PC-9 (cell line): ENCODE data around the gene GGCT. TPM values are rescaled to one million over a fixed set of nuclear protein-coding genes. Genes with fewer than 3 reads are reported as not detected.

ENCODE experiments used
- BruUV-seq: library from RNA; stranded (reverse); fragments of 400-500 nt; replicated peaks from 2 replicates; lab custom pipeline; 2021; lab: Mats Ljungman, UMichigan
- CTCF ChIA-PET: fragments of 300-600 bp; sonication (Branson Sonifier 250); formaldehyde crosslinking; loops from one replicate; lab custom pipeline; 2022; ENCODE audit warnings: antibody characterized with exemption; lab: Charles Lee
- POLR2A ChIA-PET: fragments of 300-600 bp; sonication (Branson Sonifier 250); formaldehyde crosslinking; loops from one replicate; lab custom pipeline; 2022; ENCODE audit warnings: antibody characterized with exemption; ENCODE audit not compliant: unreplicated experiment; lab: Charles Lee
- DNase-seq, 2 experiments: peaks; one replicate each; pipeline versions ENCODE4 v3.0.0 to v3.0.0-alpha.2; 2015 to 2022; ENCODE audit warnings: mixed read lengths in 1 of 2
- H2AFZ ChIP-seq: fragments of 200-600 bp; sonication (generic); 2 replicates; pipeline ENCODE4 v1.8.1; 2017; ENCODE audit warnings: antibody characterized with exemption
- H3F3A ChIP-seq: fragments of 200-600 bp; sonication (generic); 2 replicates; pipeline ENCODE4 v1.8.1; 2017; ENCODE audit warnings: antibody characterized with exemption, mild to moderate bottlenecking, low read depth; ENCODE audit not compliant: insufficient read depth
- H3K27ac ChIP-seq: fragments of 200-600 bp; sonication (generic); 2 replicates; pipeline ENCODE4 v1.6.1; 2016; ENCODE audit warnings: mixed run types
- H3K27me3 ChIP-seq: fragments of 200-600 bp; sonication (generic); 2 replicates; pipeline ENCODE4 v1.6.1; 2016; ENCODE audit warnings: low read depth, mixed run types; ENCODE audit not compliant: insufficient read depth
- H3K36me3 ChIP-seq: fragments of 200-600 bp; sonication (generic); 2 replicates; pipeline ENCODE4 v1.6.1; 2016; ENCODE audit warnings: low read depth, mixed run types
- H3K4me1 ChIP-seq: fragments of 200-600 bp; sonication (generic); replicated peaks from 2 replicates; pipeline ENCODE4 v1.6.1; 2016; ENCODE audit warnings: mixed run types; ENCODE audit not compliant: insufficient read depth
- H3K4me2 ChIP-seq: fragments of 200-600 bp; sonication (generic); 2 replicates; pipeline ENCODE4 v1.6.1; 2017; ENCODE audit warnings: mixed run types
- H3K4me3 ChIP-seq: fragments of 200-600 bp; sonication (generic); 2 replicates; pipeline ENCODE4 v1.6.1; 2016; ENCODE audit warnings: mixed run types
- H3K79me2 ChIP-seq: fragments of 200-600 bp; sonication (generic); 2 replicates; pipeline ENCODE4 v1.6.1; 2017; ENCODE audit warnings: low read depth, mixed run types
- H3K9me2 ChIP-seq: fragments of 200-600 bp; sonication (generic); 2 replicates; pipeline ENCODE4 v1.8.1; 2017; ENCODE audit warnings: mild to moderate bottlenecking; ENCODE audit not compliant: insufficient read depth
- H3K9me3 ChIP-seq: fragments of 200-600 bp; sonication (generic); 2 replicates; pipeline ENCODE4 v1.8.1; 2016; ENCODE audit warnings: low read depth; ENCODE audit not compliant: insufficient read depth
- H4K20me1 ChIP-seq: fragments of 200-600 bp; sonication (generic); 2 replicates; pipeline ENCODE4 v1.8.1; 2017; ENCODE audit not compliant: insufficient read depth
- EZH2 ChIP-seq: fragments of 200-600 bp; sonication (generic); IDR thresholded peaks from 2 replicates; pipeline ENCODE4 v1.8.0; 2017; ENCODE audit warnings: antibody characterized with exemption, low read depth
- intact Hi-C: fragments of 100-400 bp; cut with micrococcal nuclease; formaldehyde crosslinking; loops from one replicate; pipeline ENCODE4 v1.10.0; 2022; ENCODE audit not compliant: unreplicated experiment
- total RNA-seq: library from RNA; stranded (reverse); gene quantifications from 2 replicates; pipeline ENCODE4 v1.2.3, GENCODE V29; 2021
- TF ChIP-seq, protein P1 (sequence below): fragments of 200-600 bp; sonication (generic); conservative IDR thresholded peaks from 2 replicates; pipeline ENCODE4 v1.6.1; 2017; ENCODE audit warnings: mixed run types, antibody characterized with exemption, mild to moderate bottlenecking, moderate library complexity

The GGCT gene
- total RNA-seq, 1 experiment from 2014 or later = 162 TPM

DNA sequence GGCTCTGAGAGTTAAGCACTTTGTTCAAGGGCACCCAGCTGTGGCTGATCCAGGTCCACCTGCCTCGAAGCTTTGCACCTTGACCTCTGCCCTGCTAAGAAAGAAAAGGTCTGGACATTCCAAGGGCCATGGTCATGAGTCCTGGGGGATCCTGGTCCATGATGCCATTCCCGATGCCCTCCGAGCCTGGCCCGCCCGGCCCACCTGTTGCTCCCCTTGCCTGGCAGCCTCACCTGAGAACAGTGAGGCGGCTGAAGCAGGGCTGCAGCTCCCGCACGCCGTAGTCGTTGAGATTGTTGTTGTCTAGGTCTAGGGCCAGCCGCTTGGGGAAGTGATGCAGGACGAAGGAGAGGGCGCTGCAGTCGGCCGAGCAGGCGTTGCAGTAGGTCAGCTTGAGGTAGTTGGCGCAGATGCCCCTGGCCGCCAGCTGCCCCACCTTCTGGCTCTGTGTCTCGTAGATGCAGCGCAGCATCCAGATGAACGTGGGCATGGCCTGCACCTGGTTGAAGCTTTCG lies 53.6 kb downstream of the GGCT start:
- Histone ChIP-seq H3K4me2 (no peak overlapping the region), H3K79me2 (no peaks in the 10 kb centered on the region), H3K9me3 (no peaks in the 10 kb centered on the region), H2AFZ (no peak overlapping the region), H3K27me3 (no peaks in the 10 kb centered on the region), H3K9me2 (no peaks in the 10 kb centered on the region), H3K4me1 (no peaks in the 10 kb centered on the region), H3K27ac (no peak overlapping the region), H3K4me3 (no peak overlapping the region), H3F3A (no peaks in the 10 kb centered on the region), H3K36me3 (no peaks in the 10 kb centered on the region), H4K20me1 (no peaks in the 10 kb centered on the region)
- CTCF ChIA-PET = no interaction called here
- no peak for DNase-seq
- intact Hi-C loops = no loop called here
- POLR2A ChIA-PET = no interaction called here
- no peak for TF ChIP-seq EZH2
- TF ChIP-seq, protein P1, sequence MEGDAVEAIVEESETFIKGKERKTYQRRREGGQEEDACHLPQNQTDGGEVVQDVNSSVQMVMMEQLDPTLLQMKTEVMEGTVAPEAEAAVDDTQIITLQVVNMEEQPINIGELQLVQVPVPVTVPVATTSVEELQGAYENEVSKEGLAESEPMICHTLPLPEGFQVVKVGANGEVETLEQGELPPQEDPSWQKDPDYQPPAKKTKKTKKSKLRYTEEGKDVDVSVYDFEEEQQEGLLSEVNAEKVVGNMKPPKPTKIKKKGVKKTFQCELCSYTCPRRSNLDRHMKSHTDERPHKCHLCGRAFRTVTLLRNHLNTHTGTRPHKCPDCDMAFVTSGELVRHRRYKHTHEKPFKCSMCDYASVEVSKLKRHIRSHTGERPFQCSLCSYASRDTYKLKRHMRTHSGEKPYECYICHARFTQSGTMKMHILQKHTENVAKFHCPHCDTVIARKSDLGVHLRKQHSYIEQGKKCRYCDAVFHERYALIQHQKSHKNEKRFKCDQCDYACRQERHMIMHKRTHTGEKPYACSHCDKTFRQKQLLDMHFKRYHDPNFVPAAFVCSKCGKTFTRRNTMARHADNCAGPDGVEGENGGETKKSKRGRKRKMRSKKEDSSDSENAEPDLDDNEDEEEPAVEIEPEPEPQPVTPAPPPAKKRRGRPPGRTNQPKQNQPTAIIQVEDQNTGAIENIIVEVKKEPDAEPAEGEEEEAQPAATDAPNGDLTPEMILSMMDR = no peak
- BruUV-seq = no TSS peak

DNA sequence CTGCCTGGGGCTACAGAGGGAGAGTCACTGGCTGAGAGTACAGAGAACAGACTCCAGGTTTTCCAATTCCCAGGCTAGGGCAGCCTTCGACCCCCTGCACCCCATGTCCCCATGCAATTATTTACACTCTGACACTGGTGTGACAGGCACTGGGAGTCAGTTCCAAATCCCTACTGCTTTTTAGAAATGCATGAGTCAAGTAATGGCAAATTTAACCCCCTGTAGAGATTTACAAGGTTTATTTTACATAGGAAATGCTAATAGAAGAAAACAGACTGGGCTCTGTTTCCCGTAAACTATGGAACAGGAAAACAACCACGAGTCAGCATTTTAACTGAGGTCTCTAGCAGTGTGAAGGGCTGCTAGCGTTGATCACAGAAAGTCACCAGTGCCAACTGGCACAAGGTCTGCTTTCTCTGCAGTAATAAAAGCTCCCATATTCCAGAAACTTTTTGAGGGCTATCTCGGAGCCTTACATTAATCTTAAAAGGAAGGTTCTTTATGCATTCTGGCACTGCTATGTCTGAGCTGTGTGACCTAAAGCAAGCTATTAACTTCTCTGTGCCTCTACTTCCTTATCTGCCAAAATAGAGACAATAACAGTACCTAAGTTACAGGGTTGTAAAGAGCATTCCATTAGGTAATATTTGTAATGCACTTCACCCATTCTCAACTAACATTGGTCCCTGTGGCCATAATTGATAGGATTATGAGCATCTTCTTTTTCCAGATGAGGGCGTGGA lies 54.2 kb downstream of the GGCT start:
- BruUV-seq = no TSS peak
- H3K36me3 ChIP-seq = no peaks in the 10 kb centered on the region
- DNase-seq = no peak
- no peak overlapping the region for H3K4me3 ChIP-seq
- TF ChIP-seq, protein P1 = no peak
- TF ChIP-seq EZH2 = no peak
- ChIA-PET POLR2A (no interaction called here), CTCF (no interaction called here)
- no peaks in the 10 kb centered on the region for H3K9me3 ChIP-seq
- H3K4me2 ChIP-seq = no peak overlapping the region
- H3K27me3 ChIP-seq = no peaks in the 10 kb centered on the region
- no peak overlapping the region for H2AFZ ChIP-seq
- intact Hi-C loops = no loop called here
- H3K27ac ChIP-seq = no peak overlapping the region
- 0 out of 2 replicates have a peak, but pooled peaks cover 2% of the 10 kb centered on the region for H3F3A ChIP-seq
- no peaks in the 10 kb centered on the region for H3K79me2 ChIP-seq
- H4K20me1 ChIP-seq = no peaks in the 10 kb centered on the region
- H3K4me1 ChIP-seq = no peaks in the 10 kb centered on the region
- no peaks in the 10 kb centered on the region for H3K9me2 ChIP-seq

DNA sequence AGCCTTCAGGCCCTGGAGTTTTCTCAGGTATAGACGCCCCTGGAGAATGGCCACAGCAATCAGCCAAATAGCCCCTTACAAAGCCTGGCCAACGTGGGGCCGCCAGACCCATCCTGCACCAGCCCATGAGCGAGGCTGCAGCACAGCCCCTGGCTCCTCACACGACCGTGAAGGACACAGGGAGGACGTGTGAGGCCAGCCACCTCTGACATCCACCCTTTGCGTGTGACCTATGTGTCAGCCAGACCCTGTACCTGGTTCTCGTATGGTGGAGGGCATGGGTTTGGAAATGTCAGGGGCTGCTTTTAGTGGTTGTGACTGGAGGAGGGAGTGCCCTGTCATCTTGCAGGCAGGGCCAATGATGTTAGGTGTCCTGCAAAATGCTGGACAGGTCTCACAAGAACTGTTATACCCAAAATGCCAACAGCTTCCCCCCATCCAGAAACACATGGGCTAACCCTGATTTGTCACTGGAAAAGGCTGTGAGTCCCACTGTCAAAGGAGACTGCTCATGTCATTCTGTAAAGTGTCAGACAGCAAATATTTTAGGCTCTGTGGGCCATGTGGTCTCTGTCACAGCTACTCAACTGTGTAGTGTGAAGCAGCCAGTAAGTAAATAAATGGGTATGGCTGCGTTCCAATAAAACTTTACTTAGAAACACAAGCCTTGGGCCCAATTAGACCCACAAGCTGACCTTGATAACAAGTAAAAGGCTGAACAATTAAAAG lies 56.0 kb downstream of the GGCT start:
- H3K4me1 ChIP-seq = no peaks in the 10 kb centered on the region
- no peak for DNase-seq
- H2AFZ ChIP-seq = no peak overlapping the region
- 0 out of 2 replicates have a peak, but pooled peaks cover 2% of the 10 kb centered on the region for H3F3A ChIP-seq
- no peaks in the 10 kb centered on the region for H3K27me3 ChIP-seq
- H3K9me3 ChIP-seq = no peaks in the 10 kb centered on the region
- H3K79me2 ChIP-seq = no peaks in the 10 kb centered on the region
- intact Hi-C loops = no loop called here
- H3K9me2 ChIP-seq = no peaks in the 10 kb centered on the region
- no peak overlapping the region for H3K4me3 ChIP-seq
- no peak overlapping the region for H3K4me2 ChIP-seq
- no peak for TF ChIP-seq EZH2
- TF ChIP-seq, protein P1 = no peak
- POLR2A ChIA-PET = no interaction called here
- no peaks in the 10 kb centered on the region for H3K36me3 ChIP-seq
- CTCF ChIA-PET = no interaction called here
- BruUV-seq = no TSS peak
- H4K20me1 ChIP-seq = no peaks in the 10 kb centered on the region
- H3K27ac ChIP-seq = no peak overlapping the region
